Neural crest cell (in vitro differentiated cells): ENCODE data around the gene DOHH. TPM values are rescaled to one million over a fixed set of nuclear protein-coding genes. Genes with fewer than 3 reads are reported as not detected.

ENCODE experiments used
- DNase-seq: peaks from one replicate; pipeline ENCODE4 v3.0.0; 2021; ENCODE audit warnings: low read depth, mixed read lengths, low spot score
- H3K27ac Mint-ChIP-seq: one replicate; pipeline ENCODE4 v1.8.0; 2021; ENCODE audit warnings: mild to moderate bottlenecking, mixed read lengths; ENCODE audit not compliant: unreplicated experiment
- H3K27me3 Mint-ChIP-seq: 2 replicates; pipeline ENCODE4 v1.8.0; 2021; ENCODE audit warnings: low read depth, mild to moderate bottlenecking, mixed read lengths
- H3K36me3 Mint-ChIP-seq: 2 replicates; pipeline ENCODE4 v1.8.0; 2021; ENCODE audit warnings: low read depth, mild to moderate bottlenecking, mixed read lengths
- H3K4me1 Mint-ChIP-seq: 2 replicates; pipeline ENCODE4 v1.8.0; 2021; ENCODE audit warnings: mixed read lengths
- H3K4me3 Mint-ChIP-seq: one replicate; pipeline ENCODE4 v1.8.0; 2021; ENCODE audit warnings: mild to moderate bottlenecking, mixed read lengths
- H3K9me3 Mint-ChIP-seq: 2 replicates; pipeline ENCODE4 v1.8.0; 2021; ENCODE audit warnings: mixed read lengths
- total RNA-seq: library from RNA; stranded (reverse); gene quantifications from 2 replicates; pipeline ENCODE4 v1.2.1, GENCODE V29; 2021
- TF ChIP-seq, protein P1 (sequence below): fragments of 200-600 bp; sonication (generic); conservative IDR thresholded peaks from 2 replicates; pipeline ENCODE4 v1.5.0; 2021; ENCODE audit warnings: antibody characterized with exemption, mild to moderate bottlenecking

Gene DOHH
- total RNA-seq, 1 donor from 2014 or later: 12.8 TPM

DNA sequence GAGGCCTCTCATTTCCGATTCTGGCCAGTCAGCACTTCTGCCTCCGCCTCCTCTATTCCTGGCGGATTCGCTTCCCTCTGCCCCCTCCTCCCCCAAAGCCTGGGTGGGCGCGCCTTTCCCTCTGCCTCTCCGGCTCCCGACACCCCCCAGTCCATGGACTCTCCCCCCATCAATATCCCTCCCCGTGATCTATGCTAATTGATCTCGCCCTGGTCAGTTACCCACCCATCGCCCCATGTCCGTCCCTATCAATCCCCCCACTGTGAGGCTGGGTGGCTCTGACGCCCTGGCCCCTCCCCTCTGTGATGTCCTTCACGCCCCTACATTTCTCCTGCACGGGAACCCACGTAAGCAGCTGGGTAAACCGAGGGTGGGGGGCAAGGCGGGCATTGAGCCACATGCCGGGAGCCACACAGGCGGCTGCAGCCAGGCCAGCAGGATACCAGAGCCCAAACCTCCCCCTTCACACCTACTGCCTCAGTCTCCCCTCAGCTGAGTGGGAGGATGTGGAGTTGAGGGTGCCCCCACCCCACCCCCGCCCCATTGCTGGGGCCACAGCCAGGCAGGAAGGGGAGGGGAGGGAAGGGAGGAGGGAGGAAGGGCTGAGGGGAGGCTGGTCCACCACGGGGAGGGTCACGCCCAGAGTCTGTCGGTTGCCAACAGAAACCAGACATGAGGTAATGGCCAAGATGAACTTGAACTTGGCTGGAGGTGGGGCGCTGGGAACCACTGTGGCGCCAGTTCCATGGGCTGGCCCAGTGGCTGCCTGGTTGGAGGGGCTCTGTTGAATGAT lies 41.2 kb downstream of the DOHH start:
- peaks cover 19% of the 10 kb centered on the region for H3K4me1 Mint-ChIP-seq
- H3K36me3 Mint-ChIP-seq: no peaks in the 10 kb centered on the region
- H3K27me3 Mint-ChIP-seq: peaks cover 66% of the 10 kb centered on the region
- H3K4me3 Mint-ChIP-seq: peak overlapping the region; percentile 41
- H3K9me3 Mint-ChIP-seq: no peaks in the 10 kb centered on the region
- no peak overlapping the region for H3K27ac Mint-ChIP-seq
- TF ChIP-seq, protein P1, sequence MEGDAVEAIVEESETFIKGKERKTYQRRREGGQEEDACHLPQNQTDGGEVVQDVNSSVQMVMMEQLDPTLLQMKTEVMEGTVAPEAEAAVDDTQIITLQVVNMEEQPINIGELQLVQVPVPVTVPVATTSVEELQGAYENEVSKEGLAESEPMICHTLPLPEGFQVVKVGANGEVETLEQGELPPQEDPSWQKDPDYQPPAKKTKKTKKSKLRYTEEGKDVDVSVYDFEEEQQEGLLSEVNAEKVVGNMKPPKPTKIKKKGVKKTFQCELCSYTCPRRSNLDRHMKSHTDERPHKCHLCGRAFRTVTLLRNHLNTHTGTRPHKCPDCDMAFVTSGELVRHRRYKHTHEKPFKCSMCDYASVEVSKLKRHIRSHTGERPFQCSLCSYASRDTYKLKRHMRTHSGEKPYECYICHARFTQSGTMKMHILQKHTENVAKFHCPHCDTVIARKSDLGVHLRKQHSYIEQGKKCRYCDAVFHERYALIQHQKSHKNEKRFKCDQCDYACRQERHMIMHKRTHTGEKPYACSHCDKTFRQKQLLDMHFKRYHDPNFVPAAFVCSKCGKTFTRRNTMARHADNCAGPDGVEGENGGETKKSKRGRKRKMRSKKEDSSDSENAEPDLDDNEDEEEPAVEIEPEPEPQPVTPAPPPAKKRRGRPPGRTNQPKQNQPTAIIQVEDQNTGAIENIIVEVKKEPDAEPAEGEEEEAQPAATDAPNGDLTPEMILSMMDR: no peak
- no peak for DNase-seq

DNA sequence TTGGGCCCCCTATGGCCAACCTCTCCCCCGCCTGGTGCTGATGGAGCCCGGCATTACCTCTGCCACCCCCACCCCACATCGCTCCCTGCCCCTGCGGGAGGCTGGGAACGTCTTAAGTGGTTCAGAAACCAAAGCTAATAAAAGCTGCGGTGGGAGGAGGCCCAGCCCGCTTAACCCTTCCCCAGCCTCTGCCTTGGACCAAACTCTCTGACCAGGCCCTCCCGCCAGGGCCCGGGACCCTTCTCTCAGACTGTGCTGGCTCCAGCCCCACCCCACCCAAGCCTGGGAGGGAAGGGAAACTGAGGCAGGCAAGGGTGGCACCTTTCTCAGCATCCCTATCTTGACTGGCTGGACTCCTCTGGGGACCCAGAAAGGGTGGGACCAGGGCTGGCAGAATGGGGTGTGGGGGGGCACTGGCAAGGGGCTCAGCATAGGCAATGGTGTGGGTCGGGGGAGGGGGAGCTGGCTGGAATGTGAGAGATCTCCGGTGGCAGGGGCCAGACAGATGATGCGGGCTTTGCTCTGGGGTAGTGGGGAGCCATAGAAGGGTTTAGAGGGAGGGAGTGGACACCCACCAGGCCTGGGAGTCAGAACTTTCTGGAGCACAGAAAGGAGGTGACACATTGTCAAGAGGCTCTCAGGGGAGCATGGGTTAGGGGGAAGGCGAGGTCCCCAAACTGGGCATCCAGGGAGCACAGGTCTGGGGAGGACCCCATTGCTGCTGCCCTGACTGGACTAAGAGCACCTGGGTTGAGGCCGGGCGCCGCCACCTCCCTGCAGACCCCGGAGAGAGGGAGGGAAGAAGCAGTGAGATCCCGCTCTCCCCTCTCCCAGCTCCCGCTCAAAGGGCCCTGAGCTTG lies 42.0 kb downstream of the DOHH start:
- Mint-ChIP-seq H3K27ac (no peak overlapping the region), H3K27me3 (peaks cover 66% of the 10 kb centered on the region)

DNA sequence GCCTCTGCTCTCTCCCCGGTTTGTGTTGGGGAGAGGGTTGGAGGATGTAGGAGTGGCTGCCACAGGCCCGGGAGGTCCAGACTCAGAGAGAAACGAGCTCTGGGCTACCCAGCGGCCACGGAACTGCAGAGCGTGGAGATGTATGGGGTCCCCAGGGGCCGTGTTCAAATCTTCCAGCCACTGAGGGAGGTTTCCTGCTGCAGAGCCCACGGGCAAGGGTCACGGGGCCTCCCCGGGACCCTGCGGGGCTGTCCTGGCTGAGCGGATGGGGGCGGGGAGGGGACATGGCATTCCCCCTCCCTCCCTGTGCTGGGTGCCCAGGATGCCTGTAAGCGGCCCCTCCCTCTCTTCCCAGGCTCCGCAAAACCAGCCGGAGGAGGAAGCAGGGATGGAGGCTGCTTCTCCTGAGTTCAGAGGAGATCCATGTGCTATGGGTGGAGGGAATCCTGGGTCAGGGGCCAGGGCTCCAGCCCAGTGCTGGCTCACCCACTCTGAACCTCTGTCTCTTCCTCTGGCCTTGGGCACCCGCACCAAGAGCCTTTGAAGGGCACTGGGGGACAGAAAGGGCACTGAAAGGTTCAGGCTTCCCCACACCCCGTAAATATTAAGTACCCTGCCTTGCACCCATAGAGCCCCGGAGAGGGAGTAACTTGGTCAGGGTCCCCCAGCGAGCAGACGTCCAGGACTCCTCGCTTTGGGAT lies 42.8 kb downstream of the DOHH start:
- Mint-ChIP-seq H3K27ac (no peak overlapping the region), H3K36me3 (no peaks in the 10 kb centered on the region), H3K9me3 (no peaks in the 10 kb centered on the region), H3K27me3 (peaks cover 67% of the 10 kb centered on the region), H3K4me1 (peaks cover 16% of the 10 kb centered on the region), H3K4me3 (no peak overlapping the region)
- TF ChIP-seq, protein P1: no peak
- no peak for DNase-seq

More for the DNA sequence above, 42.0 kb downstream of the DOHH start:
- TF ChIP-seq, protein P1: no peak
- H3K9me3 Mint-ChIP-seq: no peaks in the 10 kb centered on the region
- no peaks in the 10 kb centered on the region for H3K36me3 Mint-ChIP-seq
- no peak overlapping the region for H3K4me3 Mint-ChIP-seq
- no peak for DNase-seq
- H3K4me1 Mint-ChIP-seq: peaks cover 19% of the 10 kb centered on the region

DNA sequence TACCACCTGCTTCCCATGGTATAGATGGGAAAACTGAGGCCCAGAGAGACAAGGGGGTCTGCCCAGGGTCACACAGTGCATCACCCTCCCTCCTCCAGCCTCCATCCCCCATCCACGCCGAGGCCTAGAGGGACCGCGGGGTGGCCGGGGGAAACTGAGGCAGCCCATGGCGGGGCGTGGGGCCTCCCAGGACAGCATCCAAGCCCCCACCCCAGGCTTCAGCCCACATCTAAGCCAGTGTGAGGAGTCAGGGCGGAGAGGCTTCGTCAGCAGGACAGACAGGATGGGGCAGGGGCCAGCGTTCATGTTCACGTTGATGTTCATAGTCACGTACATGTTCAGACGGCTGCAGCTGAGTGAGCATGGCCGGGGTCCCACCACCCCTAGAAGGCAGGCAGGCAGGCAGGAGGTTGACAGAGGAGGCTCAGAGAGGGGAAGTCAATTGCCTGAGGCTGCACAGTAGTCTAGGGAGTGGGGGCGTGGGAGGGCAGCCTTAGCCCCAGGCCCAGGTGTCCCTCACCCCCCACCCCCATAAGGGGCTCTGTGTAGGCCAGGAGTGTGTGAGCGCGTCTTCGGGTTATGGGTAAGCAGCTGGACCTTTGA lies 43.4 kb downstream of the DOHH start:
- H3K36me3 Mint-ChIP-seq: no peaks in the 10 kb centered on the region
- no peak overlapping the region for H3K4me3 Mint-ChIP-seq
- H3K27me3 Mint-ChIP-seq: peaks cover 62% of the 10 kb centered on the region
- TF ChIP-seq, protein P1: no peak
- H3K27ac Mint-ChIP-seq: no peak overlapping the region
- no peak for DNase-seq
- H3K4me1 Mint-ChIP-seq: peaks cover 14% of the 10 kb centered on the region
- H3K9me3 Mint-ChIP-seq: no peaks in the 10 kb centered on the region
